Measurements from ENCODE around the gene GNAZ. TPM values are rescaled to one million over a fixed set of nuclear protein-coding genes. Genes with fewer than 3 reads are reported as not detected.

The GNAZ gene
- polyA plus RNA-seq, 1 experiment = 12.6 TPM

DNA sequence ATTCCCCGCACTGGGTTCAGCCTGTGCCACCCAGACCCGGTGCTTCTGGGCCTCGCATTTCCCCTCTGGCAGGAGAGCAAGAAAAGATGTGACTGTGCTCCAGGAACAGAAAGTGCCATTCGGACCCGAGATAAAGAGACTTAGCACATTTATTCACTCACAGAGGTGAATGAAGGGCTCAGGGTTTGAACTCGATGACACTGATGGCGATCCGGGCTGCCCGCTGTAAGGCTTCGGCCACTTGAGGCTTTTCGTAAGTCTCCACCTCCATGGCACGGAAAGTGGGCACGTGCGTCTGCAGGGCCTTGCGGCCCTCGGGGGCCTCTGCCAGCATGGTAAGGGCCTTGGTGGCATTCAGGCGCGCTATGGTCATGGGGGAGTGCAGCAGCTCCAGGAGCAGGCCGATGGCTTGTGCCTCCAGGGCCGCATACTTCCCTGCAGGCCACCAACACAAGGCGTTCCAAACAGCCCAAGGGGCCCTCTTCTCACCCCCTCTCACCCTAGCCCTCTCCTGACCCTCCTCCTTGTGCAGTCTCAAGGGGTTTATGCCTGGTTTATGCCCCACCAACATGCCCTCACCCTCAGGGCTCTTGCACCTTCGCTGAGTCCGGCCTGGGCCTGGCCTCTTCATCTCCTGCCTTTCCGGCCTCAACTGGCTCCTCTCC is 10.9 kb upstream of the GNAZ start:
- no peak for DNase-seq (ENCODE audit: low read depth)
- ChIA-PET CTCF (no interaction called here), POLR2A (no interaction called here)
- no peak overlapping the region for H3K4me3 ChIP-seq (ENCODE audit: low read depth, low read length)
- H3K27me3 ChIP-seq (ENCODE audit: control insufficient read depth, insufficient read depth, low read length) = no peaks in the 10 kb centered on the region
- no peaks in the 10 kb centered on the region for H3K36me3 ChIP-seq (ENCODE audit: control insufficient read depth, insufficient read depth, low read length)
- TF ChIP-seq, protein P1, sequence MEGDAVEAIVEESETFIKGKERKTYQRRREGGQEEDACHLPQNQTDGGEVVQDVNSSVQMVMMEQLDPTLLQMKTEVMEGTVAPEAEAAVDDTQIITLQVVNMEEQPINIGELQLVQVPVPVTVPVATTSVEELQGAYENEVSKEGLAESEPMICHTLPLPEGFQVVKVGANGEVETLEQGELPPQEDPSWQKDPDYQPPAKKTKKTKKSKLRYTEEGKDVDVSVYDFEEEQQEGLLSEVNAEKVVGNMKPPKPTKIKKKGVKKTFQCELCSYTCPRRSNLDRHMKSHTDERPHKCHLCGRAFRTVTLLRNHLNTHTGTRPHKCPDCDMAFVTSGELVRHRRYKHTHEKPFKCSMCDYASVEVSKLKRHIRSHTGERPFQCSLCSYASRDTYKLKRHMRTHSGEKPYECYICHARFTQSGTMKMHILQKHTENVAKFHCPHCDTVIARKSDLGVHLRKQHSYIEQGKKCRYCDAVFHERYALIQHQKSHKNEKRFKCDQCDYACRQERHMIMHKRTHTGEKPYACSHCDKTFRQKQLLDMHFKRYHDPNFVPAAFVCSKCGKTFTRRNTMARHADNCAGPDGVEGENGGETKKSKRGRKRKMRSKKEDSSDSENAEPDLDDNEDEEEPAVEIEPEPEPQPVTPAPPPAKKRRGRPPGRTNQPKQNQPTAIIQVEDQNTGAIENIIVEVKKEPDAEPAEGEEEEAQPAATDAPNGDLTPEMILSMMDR (IDR thresholded peaks at IDR 0.05; ENCODE audit: insufficient read depth, low read depth, low read length) = no peak

DNA sequence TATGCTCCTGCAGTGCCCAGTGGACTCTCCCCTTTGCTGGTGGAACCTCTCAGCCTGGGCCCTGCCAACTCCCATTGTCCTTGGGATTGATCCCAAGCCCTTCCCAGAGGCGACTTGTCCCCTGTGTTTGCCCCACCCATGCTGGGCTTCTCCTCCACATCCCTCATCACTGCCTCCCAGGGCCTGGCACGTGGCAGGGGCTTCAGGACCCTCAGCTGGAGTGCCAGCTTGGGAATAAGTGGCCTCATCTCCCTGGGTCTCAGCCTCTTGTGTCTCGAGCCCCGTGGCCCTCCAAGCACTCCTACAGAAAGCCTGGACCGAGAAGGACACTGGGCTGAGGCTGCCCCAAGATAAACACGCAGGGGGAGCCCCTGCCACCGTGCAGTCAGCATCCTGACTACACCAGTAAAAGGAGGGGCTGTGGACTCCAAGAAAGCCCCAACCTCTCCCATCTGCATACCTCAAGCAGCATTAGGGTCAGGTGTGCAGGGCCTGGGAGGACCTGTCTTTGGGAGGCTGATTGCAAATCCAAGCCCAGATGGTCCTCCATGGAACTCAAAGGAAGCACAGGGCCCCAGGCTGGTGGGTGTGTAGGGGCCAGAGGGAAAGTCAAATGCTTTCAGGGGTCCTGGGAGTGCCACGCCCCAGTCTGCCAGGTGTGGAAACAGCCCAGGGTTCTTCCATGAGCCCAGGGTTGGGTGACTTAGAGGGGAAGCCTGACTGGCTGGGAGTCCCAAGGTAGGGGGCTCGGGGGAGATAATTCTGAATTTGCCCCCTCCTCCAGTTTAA is 9.5 kb upstream of the GNAZ start:
- TF ChIP-seq, protein P1 (IDR thresholded peaks at IDR 0.05; ENCODE audit: insufficient read depth, low read depth, low read length) = no peak
- no peaks in the 10 kb centered on the region for H3K36me3 ChIP-seq (ENCODE audit: control insufficient read depth, insufficient read depth, low read length)
- ChIA-PET POLR2A (no interaction called here), CTCF (no interaction called here)
- DNase-seq (ENCODE audit: low read depth) = no peak
- no peaks in the 10 kb centered on the region for H3K27me3 ChIP-seq (ENCODE audit: control insufficient read depth, insufficient read depth, low read length)
- H3K4me3 ChIP-seq (ENCODE audit: low read depth, low read length) = no peak overlapping the region

DNA sequence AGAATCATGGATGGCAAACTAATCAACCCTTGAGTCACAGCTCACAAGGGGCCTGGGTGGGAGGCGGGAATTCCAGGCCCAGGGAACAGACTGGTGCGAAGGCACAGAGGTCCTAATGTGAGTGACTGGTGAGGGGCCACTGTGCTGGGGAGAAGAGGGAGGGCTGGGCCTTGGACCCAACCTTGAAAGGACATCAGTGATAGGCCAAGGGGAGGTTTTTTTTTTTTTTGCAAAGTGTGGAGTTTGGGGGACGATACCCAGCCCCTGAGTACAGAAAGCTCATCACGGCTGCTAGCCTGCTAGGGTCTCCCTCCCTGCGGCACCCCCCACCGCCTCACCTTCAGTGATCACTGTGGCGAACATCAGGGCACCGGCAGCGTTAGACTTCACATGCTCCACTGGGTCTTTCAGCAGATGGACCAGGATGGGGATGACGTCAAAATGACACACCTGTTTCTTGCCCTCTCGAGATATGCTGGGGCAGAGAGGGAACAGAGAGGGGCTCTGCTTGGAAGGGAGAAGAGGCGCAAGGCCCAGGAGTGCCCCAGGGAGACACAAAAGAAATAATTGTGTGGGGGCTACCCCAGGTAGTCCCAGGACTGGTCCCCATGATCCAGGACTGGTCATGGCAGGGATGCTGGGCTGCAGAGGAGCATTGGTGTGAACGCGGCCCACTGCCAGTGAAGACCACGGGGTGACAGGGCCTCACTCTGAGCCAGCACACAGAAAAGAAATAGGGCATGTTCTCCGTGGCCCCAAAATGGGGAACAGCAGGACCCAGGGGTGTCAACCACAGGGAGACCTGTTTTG is 8.6 kb upstream of the GNAZ start:
- no peak for DNase-seq (ENCODE audit: low read depth)
- ChIA-PET CTCF (interaction anchor here (0.7 kb wide), 1 partner anchor 107 kb away, joined by 3 read pairs; no protein-coding TSS in a partner anchor), POLR2A (no interaction called here)
- Histone ChIP-seq H3K36me3 (ENCODE audit: control insufficient read depth, insufficient read depth, low read length) (no peaks in the 10 kb centered on the region), H3K4me3 (ENCODE audit: low read depth, low read length) (no peak overlapping the region), H3K27me3 (ENCODE audit: control insufficient read depth, insufficient read depth, low read length) (no peaks in the 10 kb centered on the region)
- TF ChIP-seq, protein P1 (IDR thresholded peaks at IDR 0.05; ENCODE audit: insufficient read depth, low read depth, low read length) = no peak

DNA sequence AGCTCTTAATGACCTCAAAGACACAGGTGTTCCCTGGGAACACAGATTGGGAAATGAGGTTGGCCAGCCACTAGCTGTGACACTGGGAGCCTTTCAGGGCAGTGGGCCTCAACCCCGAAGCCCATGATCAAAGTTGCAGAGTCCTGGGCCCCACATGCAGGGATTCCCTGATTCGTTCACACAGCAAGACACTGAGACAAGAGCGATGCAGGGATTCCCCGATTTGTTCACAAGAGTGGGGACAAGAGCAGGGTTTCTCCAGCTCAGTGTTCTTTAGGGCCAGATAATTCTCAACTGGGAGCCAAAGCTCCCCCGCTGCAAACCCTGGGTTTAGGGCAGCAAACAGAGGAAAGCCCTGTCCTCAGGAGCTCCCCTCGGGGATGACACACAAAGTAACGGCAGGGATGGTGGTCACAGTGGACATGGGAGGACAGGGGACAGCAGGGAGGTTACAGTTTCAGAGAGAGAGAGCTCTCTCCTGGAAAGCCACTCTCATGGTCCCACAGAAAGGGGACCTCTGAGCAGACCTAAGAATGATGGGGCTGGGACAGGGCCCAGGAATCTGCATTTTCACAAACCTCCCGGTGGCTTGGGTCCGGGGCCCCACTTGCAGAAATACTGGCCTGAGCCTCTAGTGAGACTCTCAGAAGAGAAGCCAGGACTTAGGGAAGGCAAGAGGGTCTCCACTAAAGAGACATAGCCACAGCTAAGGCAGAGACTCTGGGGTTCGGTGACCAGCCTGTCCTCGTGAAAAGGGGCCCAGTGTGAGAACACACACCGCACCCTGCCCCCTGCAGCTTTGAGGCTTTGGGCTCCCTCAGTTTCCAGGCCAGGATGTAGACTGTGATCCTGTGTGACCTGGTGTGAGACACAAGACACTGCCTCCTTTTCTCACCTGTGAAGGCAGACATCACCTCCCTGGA is 7.4 kb upstream of the GNAZ start:
- no peak overlapping the region for H3K4me3 ChIP-seq (ENCODE audit: low read depth, low read length)
- no peak for DNase-seq (ENCODE audit: low read depth)
- H3K27me3 ChIP-seq (ENCODE audit: control insufficient read depth, insufficient read depth, low read length) = no peaks in the 10 kb centered on the region
- ChIA-PET CTCF (interaction anchor here (1.1 kb wide), 1 partner anchor 27 kb away, joined by 3 read pairs; no protein-coding TSS in a partner anchor), POLR2A (no interaction called here)
- TF ChIP-seq, protein P1 (IDR thresholded peaks at IDR 0.05; ENCODE audit: insufficient read depth, low read depth, low read length) = no peak
- H3K36me3 ChIP-seq (ENCODE audit: control insufficient read depth, insufficient read depth, low read length) = no peaks in the 10 kb centered on the region
